GM12865 (cell line): ENCODE data around the gene ERBB4.
"Not testable (repeated sequence)": the region's sequence is repeated elsewhere in the genome, so short reads cannot be mapped to it uniquely, and the experiment has no call there.

Source experiments
- DNase-seq: peaks from one replicate; pipeline ENCODE4 v3.0.0; 2010; ENCODE audit warnings: low read depth
- H3K4me3 ChIP-seq: 2 replicates; pipeline ENCODE4 v1.5.1; 2011; ENCODE audit warnings: mild to moderate bottlenecking, low read depth, low read length, control low read depth
- CTCF ChIP-seq: IDR thresholded peaks from 2 replicates; pipeline ENCODE4 v1.5.1; 2011; ENCODE audit warnings: low read length, control low read depth, low read depth, inconsistent platforms; ENCODE audit not compliant: insufficient read depth; ENCODE audit errors: missing control alignments

The ERBB4 gene

GRCh38 chr2:212109792-212110680 lies 428.6 kb downstream of the ERBB4 start:
- no peak overlapping the region for H3K4me3 ChIP-seq
- no peak for TF ChIP-seq CTCF
- no peak for DNase-seq

DNA sequence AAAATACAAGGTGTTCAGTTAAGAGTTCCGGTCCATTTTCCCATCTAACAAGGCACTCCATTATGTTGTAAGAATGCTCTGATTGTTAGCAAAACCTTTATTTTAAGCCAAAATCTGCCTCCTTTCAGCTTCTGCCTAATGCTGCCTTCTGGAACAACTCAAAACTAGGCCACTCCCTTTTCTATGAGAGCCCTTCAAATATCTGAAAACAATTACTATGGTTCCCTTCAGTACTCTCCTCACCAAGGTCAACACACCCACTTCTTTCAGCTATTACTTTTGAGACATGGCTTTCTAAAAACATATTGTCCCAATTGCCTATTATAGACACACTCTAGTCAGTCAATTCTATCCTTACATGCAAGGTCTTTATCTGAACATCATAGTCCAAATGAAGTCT lies 429.4 kb downstream of the ERBB4 start:
- no peak overlapping the region for H3K4me3 ChIP-seq
- TF ChIP-seq CTCF: no peak
- no peak for DNase-seq

DNA sequence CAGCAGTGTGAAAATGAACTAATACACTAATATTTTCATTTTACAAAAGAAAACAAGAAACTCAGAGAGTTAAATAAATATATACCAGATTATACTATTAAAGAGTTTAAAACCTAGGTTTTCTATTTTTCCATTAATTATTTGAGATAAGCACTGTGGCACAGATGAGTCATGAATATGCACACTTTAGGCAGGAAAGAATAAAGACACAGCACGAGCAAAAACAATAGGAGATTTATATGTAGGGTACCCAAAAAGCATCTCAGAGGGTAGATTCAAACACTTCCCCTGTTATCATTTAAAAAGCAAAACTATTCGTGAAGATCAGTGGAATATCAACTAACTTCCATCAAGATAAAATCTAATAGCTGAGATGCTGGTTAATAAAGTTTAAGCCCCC lies 430.6 kb downstream of the ERBB4 start:
- no peak for TF ChIP-seq CTCF
- DNase-seq: no peak
- no peak overlapping the region for H3K4me3 ChIP-seq

GRCh38 chr2:212107014-212107413 lies 431.6 kb downstream of the ERBB4 start:
- DNase-seq: no peak
- TF ChIP-seq CTCF: no peak

DNA sequence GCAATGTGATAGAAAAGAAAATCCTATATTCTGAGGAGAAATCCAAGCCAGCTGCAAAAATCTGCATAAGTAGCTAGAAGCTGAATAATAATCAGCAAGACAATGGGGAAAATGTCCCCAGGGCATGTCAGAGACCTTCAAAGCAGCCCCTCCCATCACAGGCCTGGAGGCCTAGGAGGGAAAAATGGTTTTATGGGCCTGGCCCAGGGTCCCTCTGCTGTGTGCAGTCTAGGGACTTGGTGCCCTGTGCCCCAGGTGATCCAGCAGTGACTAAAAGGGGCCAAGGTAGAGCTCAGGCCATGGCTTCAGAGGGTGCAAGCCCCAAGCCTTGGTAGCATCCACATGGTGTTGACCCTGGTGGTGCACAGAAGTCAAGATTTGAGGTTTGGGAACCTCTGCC lies 432.1 kb downstream of the ERBB4 start:
- H3K4me3 ChIP-seq, DNase-seq: not testable (repeated sequence)

More at GRCh38 chr2:212107014-212107413, 431.6 kb downstream of the ERBB4 start:
- no peak overlapping the region for H3K4me3 ChIP-seq

- no peak overlapping the region for H3K4me3 ChIP-seq
- no peak for DNase-seq
- no peak for TF ChIP-seq CTCF
Observed at GRCh38 chr2:212099658-212100057, 438.9 kb downstream of the ERBB4 start.

GRCh38 chr2:212098966-212099365 lies 439.6 kb downstream of the ERBB4 start:
- no peak for TF ChIP-seq CTCF
- H3K4me3 ChIP-seq: no peak overlapping the region

More at GRCh38 chr2:212098966-212099365, 439.6 kb downstream of the ERBB4 start:
- DNase-seq: no peak
